SK-N-MC (cell line): Measurements from ENCODE around the gene ARSG.

Experiments
- EZH2 ChIP-seq: fragments of 200-600 bp; sonication (generic); IDR thresholded peaks from one replicate; pipeline ENCODE4 v1.6.1; 2017; ENCODE audit warnings: antibody characterized with exemption
- FOXP2 ChIP-seq: optimal IDR thresholded peaks from 2 replicates; pipeline ENCODE3; 2011; ENCODE audit warnings: mild to moderate bottlenecking, moderate library complexity; ENCODE audit not compliant: insufficient read depth; ENCODE audit errors: extremely low read length, control extremely low read depth
- POLR2AphosphoS5 ChIP-seq: IDR thresholded peaks from 2 replicates; pipeline ENCODE4 v1.6.1; 2012; ENCODE audit warnings: mild to moderate bottlenecking, low read depth, low read length, borderline replicate concordance

DNA sequence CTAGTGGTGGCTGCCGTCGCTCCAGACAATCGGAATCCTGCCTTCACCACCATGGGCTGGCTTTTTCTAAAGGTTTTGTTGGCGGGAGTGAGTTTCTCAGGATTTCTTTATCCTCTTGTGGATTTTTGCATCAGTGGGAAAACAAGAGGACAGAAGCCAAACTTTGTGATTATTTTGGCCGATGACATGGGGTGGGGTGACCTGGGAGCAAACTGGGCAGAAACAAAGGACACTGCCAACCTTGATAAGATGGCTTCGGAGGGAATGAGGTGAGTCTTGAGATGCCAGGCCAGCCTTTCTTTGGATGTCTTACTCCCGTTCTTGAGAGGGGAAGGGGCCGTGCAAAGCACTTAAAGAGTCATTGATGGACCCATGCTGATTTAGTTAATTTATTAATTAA lies 16.1 kb downstream of the ARSG start:
- TF ChIP-seq EZH2, result no peak
- no peak for TF ChIP-seq POLR2AphosphoS5
- TF ChIP-seq FOXP2, result no peak
